Keratinocyte (primary cell): ENCODE measurements around the gene FUT8.

Experiments used
- CTCF ChIP-seq, 3 experiments: IDR thresholded peaks in 1 of 3; conservative IDR thresholded peaks in 1 of 3; optimal IDR thresholded peaks in 1 of 3; 2 replicates in 2 of 3; 3 replicates in 1 of 3; pipeline versions ENCODE3 to v1.5.1; 2011; ENCODE audit warnings: low read length in 3 of 3, mild to moderate bottlenecking in 3 of 3, moderate library complexity in 2 of 3, control low read depth in 1 of 3, inconsistent platforms in 1 of 3; ENCODE audit not compliant: insufficient read depth in 2 of 3; ENCODE audit errors: extremely low read depth in 1 of 3
- EZH2 ChIP-seq: IDR thresholded peaks from one replicate; pipeline ENCODE4 v1.6.1; 2012; ENCODE audit warnings: inconsistent platforms, mild to moderate bottlenecking, low read length, moderate library complexity

DNA sequence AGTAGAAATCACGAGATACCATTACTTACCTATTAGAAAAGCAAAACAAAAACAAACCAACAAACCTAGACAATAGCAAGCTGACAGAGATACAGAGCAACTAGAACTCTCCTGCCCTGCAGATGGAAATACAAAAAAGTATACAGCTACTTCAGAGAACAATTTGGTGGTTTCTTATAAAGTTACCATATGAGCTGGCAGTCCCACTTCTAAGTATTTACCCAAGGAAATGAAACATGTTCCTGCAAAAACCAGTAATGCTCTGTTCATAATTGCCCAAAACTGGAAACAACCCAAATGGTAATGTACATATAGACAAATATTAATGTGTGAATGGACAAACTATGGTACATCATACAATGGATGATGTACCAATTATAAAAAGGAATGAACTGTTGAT is 31.7 kb downstream of the FUT8 start:
- TF ChIP-seq CTCF (optimal IDR thresholded peaks at IDR 0.05 in 1 of 3, IDR thresholded peaks at IDR 0.05 in 1 of 3, conservative IDR thresholded peaks at IDR 0.05 in 1 of 3; ENCODE audit: extremely low read depth in 1 of 3, insufficient read depth in 2 of 3, low read length in 3 of 3) (no peak), EZH2 (no peak)
